HepG2 (cell line): ENCODE measurements around the gene LLGL2. TPM values are rescaled to one million over a fixed set of nuclear protein-coding genes. Genes with fewer than 3 reads are reported as not detected.
A peak's percentile ranks its signal among the peaks of the same experiment; 100 is the strongest.

ENCODE experiments used
- ADNP ChIP-seq: sonication (generic); formaldehyde crosslinking; IDR thresholded peaks from 2 replicates; pipeline ENCODE4 v1.4.0; 2020; ENCODE audit warnings: missing genetic modification reagents
- ARID2 ChIP-seq: sonication (generic); formaldehyde crosslinking; IDR thresholded peaks from 2 replicates; pipeline ENCODE4 v1.8.1; 2022; ENCODE audit warnings: mild to moderate bottlenecking, missing genetic modification reagents, borderline replicate concordance
- NFE2L2 ChIP-seq: fragments of 150-350 bp; IDR thresholded peaks from 2 replicates; pipeline ENCODE4 v1.6.1; 2014; ENCODE audit warnings: low read length
- POLR2AphosphoS5 ChIP-seq: IDR thresholded peaks from 2 replicates; pipeline ENCODE4 v1.6.1; 2012; ENCODE audit warnings: low read depth, low read length
- THYN1 ChIP-seq: sonication (generic); formaldehyde crosslinking; IDR thresholded peaks from 2 replicates; pipeline ENCODE4 v1.8.1; 2023; ENCODE audit warnings: low read depth, mild to moderate bottlenecking, moderate library complexity, missing genetic modification reagents, borderline replicate concordance
- ZFP36L1 ChIP-seq: sonication (generic); formaldehyde crosslinking; IDR thresholded peaks from 2 replicates; pipeline ENCODE4 v1.8.0; 2022; ENCODE audit warnings: mild to moderate bottlenecking, missing genetic modification reagents, moderate library complexity
- ZMYM3 ChIP-seq: sonication (generic); formaldehyde crosslinking; IDR thresholded peaks from 2 replicates; pipeline ENCODE4 v1.5.1; 2020; ENCODE audit warnings: mild to moderate bottlenecking, missing genetic modification reagents
- ZNF296 ChIP-seq: sonication (generic); formaldehyde crosslinking; conservative IDR thresholded peaks from 2 replicates; pipeline ENCODE4 v1.5.0; 2020; ENCODE audit warnings: mild to moderate bottlenecking, missing genetic modification reagents
- ZNF335 ChIP-seq: sonication (generic); formaldehyde crosslinking; IDR thresholded peaks from 2 replicates; pipeline ENCODE4 v1.4.0; 2020; ENCODE audit warnings: missing genetic modification reagents
- ZNF431 ChIP-seq: sonication (generic); formaldehyde crosslinking; IDR thresholded peaks from 2 replicates; pipeline ENCODE4 v1.9.0; 2022; ENCODE audit warnings: missing genetic modification reagents, low read depth, mild to moderate bottlenecking, borderline replicate concordance
- ZNF546 ChIP-seq: sonication (generic); formaldehyde crosslinking; conservative IDR thresholded peaks from 2 replicates; pipeline ENCODE4 v1.8.1; 2023; ENCODE audit warnings: mild to moderate bottlenecking, missing genetic modification reagents
- ZNF619 ChIP-seq: sonication (generic); formaldehyde crosslinking; IDR thresholded peaks from 2 replicates; pipeline ENCODE4 v1.4.0; 2020; ENCODE audit warnings: mild to moderate bottlenecking, missing genetic modification reagents
- polyA plus RNA-seq, 8 experiments: library from polyadenylated mRNA; depleted of rRNA in 3 of 8; stranded (reverse) in 7 of 8; unstranded in 1 of 8; fragments of >200 nt; fragmentation: Illumina TruSeq in 4 of 8; extraction: Trizol in 4 of 8; gene quantifications; 2 replicates each; pipeline versions ENCODE4 v1.2.1 to v1.2.3, GENCODE V29; 2011 to 2016; ENCODE audit warnings: low read depth in 4 of 8, missing spikeins in 1 of 8, mixed read lengths in 1 of 8; ENCODE audit not compliant: insufficient read depth in 1 of 8
- total RNA-seq, 5 experiments: library from RNA; depleted of rRNA; stranded (reverse); fragments of >200 nt; fragmentation: Illumina TruSeq; extraction: Trizol; gene quantifications; 2 replicates each; pipeline ENCODE4 v1.2.3, GENCODE V29; 2016; ENCODE audit warnings: low read depth in 1 of 5
- TF ChIP-seq, protein P1 (sequence below): sonication (generic); formaldehyde crosslinking; IDR thresholded peaks from 2 replicates; pipeline ENCODE4 v1.8.1; 2023; ENCODE audit warnings: missing genetic modification reagents, inconsistent platforms, borderline replicate concordance
- TF ChIP-seq, protein P2 (sequence below): sonication (generic); formaldehyde crosslinking; conservative IDR thresholded peaks from 2 replicates; pipeline ENCODE4 v1.8.0; 2022; ENCODE audit warnings: low read depth, missing genetic modification reagents
- TF ChIP-seq, protein P3 (sequence below): sonication (generic); formaldehyde crosslinking; IDR thresholded peaks from 2 replicates; pipeline ENCODE4 v1.5.0; 2020; ENCODE audit warnings: missing genetic modification reagents
- TF ChIP-seq, protein P4 (sequence below): IDR thresholded peaks from 2 replicates; pipeline ENCODE4 v1.6.1; 2016; ENCODE audit warnings: low read depth, borderline replicate concordance
- TF ChIP-seq, protein P5 (sequence below): sonication (generic); formaldehyde crosslinking; IDR thresholded peaks from 2 replicates; pipeline ENCODE4 v1.4.0; 2020; ENCODE audit warnings: mild to moderate bottlenecking, missing genetic modification reagents

The LLGL2 gene
- total and polyA plus RNA-seq, 2 of the 13 experiments (the other 11 are each of a cell fraction or from before 2014, with no cell fraction given): 83.0 to 86.7 TPM

DNA sequence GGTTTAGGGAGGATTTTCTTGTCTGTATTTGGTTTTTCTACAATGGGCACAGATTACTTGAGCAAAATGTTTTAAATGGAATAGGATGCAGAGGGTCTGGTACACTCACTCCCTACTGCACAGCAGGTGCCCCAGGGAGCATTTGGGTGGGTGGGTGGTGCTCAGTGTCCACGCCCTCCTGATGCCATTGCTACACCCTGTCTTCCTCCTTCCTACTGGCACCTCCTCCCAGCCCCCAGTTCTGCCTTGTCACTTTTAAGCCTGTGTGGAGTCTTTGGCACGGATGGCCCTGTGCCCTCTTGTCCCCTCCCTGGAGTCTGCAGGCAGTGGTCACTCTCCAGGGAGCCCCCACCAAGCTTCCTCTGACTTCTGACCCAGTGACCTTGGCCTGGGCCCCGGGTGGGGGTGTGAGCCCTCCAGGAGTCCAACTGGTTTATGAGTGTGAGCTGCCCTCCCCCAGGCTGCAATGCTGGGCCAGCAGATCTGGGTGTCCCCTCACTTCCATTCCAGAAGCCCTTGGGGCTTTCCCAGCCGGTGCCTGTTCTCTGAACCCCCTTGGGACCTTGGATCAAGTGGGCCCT lies 15.5 kb downstream of the LLGL2 start (continued):
- TF ChIP-seq, protein P1, sequence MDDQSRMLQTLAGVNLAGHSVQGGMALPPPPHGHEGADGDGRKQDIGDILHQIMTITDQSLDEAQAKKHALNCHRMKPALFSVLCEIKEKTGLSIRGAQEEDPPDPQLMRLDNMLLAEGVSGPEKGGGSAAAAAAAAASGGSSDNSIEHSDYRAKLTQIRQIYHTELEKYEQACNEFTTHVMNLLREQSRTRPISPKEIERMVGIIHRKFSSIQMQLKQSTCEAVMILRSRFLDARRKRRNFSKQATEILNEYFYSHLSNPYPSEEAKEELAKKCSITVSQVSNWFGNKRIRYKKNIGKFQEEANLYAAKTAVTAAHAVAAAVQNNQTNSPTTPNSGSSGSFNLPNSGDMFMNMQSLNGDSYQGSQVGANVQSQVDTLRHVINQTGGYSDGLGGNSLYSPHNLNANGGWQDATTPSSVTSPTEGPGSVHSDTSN (CRISPR knock-in tag): no peak
- TF ChIP-seq, protein P2, sequence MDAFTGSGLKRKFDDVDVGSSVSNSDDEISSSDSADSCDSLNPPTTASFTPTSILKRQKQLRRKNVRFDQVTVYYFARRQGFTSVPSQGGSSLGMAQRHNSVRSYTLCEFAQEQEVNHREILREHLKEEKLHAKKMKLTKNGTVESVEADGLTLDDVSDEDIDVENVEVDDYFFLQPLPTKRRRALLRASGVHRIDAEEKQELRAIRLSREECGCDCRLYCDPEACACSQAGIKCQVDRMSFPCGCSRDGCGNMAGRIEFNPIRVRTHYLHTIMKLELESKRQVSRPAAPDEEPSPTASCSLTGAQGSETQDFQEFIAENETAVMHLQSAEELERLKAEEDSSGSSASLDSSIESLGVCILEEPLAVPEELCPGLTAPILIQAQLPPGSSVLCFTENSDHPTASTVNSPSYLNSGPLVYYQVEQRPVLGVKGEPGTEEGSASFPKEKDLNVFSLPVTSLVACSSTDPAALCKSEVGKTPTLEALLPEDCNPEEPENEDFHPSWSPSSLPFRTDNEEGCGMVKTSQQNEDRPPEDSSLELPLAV (CRISPR knock-in tag): no peak
- TF ChIP-seq POLR2AphosphoS5 (no peak), ZNF296 (0 out of 2 replicates have a peak, but pooled peaks have one; percentile 52), THYN1 (CRISPR knock-in tag) (no peak), ADNP (CRISPR knock-in tag) (no peak), ZNF335 (CRISPR knock-in tag) (no peak), ZNF546 (no peak), ZNF431 (CRISPR knock-in tag) (no peak), NFE2L2 (no peak), ZMYM3 (CRISPR knock-in tag) (no peak), ARID2 (CRISPR knock-in tag) (no peak), ZNF619 (CRISPR knock-in tag) (0 out of 2 replicates have a peak, but pooled peaks have one; percentile 5), ZFP36L1 (no peak)
- TF ChIP-seq, protein P3, sequence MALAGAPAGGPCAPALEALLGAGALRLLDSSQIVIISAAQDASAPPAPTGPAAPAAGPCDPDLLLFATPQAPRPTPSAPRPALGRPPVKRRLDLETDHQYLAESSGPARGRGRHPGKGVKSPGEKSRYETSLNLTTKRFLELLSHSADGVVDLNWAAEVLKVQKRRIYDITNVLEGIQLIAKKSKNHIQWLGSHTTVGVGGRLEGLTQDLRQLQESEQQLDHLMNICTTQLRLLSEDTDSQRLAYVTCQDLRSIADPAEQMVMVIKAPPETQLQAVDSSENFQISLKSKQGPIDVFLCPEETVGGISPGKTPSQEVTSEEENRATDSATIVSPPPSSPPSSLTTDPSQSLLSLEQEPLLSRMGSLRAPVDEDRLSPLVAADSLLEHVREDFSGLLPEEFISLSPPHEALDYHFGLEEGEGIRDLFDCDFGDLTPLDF (CRISPR knock-in tag): no peak
- TF ChIP-seq, protein P4, sequence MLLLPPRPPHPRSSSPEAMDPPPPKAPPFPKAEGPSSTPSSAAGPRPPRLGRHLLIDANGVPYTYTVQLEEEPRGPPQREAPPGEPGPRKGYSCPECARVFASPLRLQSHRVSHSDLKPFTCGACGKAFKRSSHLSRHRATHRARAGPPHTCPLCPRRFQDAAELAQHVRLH (CRISPR knock-in tag): no peak
- TF ChIP-seq, protein P5, sequence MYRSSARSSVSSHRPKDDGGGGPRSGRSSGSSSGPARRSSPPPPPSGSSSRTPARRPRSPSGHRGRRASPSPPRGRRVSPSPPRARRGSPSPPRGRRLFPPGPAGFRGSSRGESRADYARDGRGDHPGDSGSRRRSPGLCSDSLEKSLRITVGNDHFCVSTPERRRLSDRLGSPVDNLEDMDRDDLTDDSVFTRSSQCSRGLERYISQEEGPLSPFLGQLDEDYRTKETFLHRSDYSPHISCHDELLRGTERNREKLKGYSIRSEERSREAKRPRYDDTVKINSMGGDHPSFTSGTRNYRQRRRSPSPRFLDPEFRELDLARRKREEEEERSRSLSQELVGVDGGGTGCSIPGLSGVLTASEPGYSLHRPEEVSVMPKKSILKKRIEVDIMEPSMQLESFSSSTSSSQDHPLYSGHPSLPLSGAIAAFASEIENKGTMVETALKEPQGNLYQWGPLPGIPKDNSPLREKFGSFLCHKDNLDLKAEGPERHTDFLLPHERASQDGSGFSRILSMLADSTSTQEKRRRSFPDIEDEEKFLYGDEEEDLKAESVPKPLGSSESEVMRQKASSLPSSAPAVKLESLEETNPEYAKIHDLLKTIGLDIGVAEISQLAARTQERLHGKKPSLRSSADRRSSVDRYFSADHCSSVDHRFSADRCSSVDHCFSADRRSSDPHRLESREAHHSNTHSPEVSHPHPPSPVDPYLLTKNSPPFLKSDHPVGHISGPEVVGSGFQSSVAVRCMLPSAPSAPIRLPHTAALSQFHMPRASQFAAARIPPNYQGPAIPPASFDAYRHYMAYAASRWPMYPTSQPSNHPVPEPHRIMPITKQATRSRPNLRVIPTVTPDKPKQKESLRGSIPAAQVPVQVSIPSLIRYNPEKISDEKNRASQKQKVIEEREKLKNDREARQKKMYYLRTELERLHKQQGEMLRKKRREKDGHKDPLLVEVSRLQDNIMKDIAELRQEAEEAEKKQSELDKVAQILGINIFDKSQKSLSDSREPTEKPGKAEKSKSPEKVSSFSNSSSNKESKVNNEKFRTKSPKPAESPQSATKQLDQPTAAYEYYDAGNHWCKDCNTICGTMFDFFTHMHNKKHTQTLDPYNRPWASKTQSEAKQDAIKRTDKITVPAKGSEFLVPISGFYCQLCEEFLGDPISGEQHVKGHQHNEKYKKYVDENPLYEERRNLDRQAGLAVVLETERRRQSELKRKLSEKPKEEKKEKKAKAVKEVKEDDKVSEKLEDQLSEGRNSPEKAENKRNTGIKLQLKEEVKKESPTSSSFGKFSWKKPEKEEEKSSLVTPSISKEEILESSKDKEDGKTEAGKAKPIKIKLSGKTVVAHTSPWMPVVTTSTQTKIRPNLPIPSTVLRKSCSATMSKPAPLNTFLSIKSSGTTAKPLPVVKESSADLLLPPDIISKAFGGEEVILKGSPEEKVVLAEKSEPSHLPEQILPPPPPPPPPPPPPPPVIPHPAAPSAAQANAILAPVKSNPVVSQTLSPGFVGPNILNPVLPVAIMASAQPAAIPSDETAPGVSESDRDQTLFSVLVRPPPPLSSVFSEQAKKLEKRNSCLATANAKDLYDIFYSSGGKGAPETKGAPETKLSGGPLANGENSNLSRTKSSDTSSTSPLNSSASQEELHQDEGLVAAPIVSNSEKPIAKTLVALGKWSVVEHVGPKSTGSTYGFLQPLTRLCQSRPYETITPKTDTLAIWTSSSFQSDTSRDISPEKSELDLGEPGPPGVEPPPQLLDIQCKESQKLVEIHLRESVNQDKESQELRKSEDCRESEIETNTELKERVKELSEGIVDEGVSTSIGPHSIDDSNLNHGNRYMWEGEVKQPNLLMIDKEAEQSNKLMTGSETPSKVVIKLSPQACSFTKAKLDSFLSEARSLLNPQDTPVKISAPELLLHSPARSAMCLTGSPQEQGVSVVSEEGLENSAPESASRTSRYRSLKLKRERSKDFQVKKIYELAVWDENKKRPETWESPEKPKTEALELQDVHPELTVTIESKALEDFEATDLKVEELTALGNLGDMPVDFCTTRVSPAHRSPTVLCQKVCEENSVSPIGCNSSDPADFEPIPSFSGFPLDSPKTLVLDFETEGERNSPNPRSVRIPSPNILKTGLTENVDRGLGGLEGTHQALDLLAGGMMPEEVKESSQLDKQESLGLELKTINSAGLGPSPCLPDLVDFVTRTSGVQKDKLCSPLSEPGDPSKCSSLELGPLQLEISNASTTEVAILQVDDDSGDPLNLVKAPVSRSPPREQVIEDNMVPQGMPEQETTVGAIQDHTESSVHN (CRISPR knock-in tag): no peak
